LNCaP clone FGC (cell line): Measurements from ENCODE around the gene CRMP1.
A peak's percentile ranks its signal among the peaks of the same experiment; 100 is the strongest.
"Not testable (repeated sequence)": the region's sequence is repeated elsewhere in the genome, so short reads cannot be mapped to it uniquely, and the experiment has no call there.

Experiments
- DNase-seq: peaks from one replicate; pipeline ENCODE4 v3.0.0-alpha.2; 2011; ENCODE audit warnings: low read depth
- H3K4me3 ChIP-seq: 2 replicates; pipeline ENCODE4 v1.5.1; 2011; ENCODE audit warnings: mild to moderate bottlenecking, low read depth, low read length, control low read depth
- TF ChIP-seq, protein P1 (sequence below): IDR thresholded peaks from 2 replicates; pipeline ENCODE4 v1.5.1; 2012; ENCODE audit warnings: mild to moderate bottlenecking; ENCODE audit not compliant: control insufficient read depth, insufficient read depth; ENCODE audit errors: extremely low read depth

The CRMP1 gene

DNA sequence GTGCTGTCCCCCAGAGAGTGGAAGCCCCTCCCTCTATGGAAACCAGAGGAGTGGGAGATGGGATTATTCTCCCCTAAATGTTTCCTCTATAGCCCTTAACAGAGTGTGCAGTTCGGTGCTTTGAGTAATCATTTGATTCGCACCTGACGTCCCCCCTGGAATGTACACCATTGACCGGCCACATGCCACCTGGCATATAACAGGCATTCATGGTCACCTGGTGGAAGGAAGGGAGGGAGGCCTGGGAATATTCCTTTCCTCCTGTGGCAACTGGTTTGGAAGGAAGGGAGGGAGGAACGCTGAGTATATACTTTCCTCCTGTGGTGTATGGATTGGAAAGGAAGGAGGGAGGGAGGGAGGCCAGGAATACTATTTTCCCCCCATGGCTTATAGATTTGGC is 77.2 kb downstream of the CRMP1 start:
- no peak overlapping the region for H3K4me3 ChIP-seq
- TF ChIP-seq, protein P1, sequence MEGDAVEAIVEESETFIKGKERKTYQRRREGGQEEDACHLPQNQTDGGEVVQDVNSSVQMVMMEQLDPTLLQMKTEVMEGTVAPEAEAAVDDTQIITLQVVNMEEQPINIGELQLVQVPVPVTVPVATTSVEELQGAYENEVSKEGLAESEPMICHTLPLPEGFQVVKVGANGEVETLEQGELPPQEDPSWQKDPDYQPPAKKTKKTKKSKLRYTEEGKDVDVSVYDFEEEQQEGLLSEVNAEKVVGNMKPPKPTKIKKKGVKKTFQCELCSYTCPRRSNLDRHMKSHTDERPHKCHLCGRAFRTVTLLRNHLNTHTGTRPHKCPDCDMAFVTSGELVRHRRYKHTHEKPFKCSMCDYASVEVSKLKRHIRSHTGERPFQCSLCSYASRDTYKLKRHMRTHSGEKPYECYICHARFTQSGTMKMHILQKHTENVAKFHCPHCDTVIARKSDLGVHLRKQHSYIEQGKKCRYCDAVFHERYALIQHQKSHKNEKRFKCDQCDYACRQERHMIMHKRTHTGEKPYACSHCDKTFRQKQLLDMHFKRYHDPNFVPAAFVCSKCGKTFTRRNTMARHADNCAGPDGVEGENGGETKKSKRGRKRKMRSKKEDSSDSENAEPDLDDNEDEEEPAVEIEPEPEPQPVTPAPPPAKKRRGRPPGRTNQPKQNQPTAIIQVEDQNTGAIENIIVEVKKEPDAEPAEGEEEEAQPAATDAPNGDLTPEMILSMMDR = no peak
- no peak for DNase-seq

DNA sequence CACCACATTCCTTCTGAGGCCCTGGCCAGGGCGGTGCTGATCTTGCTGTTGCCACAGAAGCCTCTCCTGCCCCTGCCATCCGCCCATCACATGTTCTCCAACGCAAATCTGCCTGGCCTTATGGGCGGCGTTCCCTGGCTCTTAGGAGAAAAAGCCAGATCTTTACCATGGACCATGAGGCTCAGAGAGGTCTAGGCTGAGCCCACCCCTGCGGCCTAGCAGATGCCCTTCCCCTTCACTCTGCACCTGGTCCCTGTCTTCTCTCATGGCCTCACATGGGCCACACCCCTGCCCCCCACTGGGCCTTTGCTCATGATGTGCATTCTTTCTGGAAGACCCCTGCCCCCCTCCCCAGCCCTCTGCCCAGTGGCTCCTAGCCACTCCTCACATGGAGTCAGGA is 78.5 kb downstream of the CRMP1 start:
- no peak for DNase-seq

DNA sequence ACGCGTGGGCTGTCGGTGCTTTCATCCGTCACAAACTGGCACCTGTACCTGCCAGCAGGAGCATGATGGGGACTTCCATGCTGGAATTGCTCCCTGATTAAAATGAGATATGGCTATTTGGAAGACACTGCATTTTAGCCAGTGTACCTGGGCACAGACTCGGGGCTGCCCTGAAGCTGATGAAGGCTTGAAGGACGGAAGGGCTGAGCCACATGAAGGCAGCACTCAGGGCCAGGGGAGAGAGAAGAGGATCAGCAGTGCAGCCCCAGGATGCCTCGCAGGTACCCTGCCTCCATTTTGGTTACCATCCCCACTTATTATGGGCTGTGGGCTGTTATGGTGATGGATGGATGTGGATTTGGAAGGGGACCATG is 79.0 kb downstream of the CRMP1 start:
- H3K4me3 ChIP-seq = no peak overlapping the region
- TF ChIP-seq, protein P1 = no peak
- DNase-seq = no peak

More for the DNA sequence above, 78.5 kb downstream of the CRMP1 start:
- H3K4me3 ChIP-seq = no peak overlapping the region
- TF ChIP-seq, protein P1 = no peak

DNA sequence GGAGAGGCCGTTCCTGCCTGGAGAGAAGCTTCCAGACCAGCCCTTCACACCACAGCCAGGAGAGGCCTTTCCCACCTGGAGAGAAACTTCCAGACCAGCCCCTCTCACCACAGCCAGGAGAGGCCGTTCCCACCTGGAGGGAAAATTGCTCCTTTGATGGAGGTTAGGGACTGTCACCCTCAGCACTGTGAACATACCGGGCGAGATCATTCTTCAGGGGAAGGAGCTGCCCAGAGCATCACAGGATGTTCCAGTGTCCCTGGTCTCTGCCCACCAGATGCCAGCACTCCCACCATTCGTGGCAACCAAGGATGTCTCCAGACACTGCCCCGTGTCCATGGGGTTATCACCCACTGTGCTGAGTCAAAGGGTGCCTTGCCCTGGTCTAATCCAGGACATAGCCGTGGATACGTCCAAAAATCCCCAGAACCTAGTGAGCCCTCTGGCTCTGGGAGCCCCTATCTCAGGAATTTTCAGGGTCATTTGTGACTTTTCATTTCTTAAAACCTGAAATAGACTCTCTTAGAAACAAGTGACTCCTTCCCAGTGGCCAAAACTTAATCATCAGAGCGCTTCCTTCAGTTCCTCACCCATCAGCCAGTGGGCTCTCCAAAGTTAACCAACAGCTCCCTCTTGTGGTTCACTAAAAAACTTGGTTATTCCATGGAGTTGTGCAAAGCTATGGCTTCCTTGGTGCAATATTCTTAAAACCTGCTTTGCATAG is 80.2 kb downstream of the CRMP1 start:
- DNase-seq = peak; percentile 26
- TF ChIP-seq, protein P1 = peak; percentile 78
- H3K4me3 ChIP-seq = no peak overlapping the region

DNA sequence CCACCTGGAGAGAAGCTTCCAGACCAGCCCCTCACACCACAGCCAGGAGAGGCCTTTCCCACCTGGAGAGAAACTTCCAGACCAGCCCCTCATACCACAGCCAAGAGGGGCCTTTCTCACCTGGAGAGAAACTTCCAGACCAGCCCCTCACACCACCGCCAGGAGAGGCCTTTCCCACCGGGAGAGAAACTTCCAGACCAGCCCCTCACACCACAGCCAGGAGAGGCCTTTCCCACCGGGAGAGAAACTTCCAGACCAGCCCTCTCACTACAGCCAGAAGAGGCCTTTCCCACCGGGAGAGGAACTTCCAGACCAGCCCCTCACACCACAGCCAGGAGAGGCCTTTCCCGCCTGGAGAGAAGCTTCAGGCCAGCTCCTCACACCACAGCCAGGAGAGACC is 80.8 kb downstream of the CRMP1 start:
- DNase-seq, H3K4me3 ChIP-seq: not testable (repeated sequence)

DNA sequence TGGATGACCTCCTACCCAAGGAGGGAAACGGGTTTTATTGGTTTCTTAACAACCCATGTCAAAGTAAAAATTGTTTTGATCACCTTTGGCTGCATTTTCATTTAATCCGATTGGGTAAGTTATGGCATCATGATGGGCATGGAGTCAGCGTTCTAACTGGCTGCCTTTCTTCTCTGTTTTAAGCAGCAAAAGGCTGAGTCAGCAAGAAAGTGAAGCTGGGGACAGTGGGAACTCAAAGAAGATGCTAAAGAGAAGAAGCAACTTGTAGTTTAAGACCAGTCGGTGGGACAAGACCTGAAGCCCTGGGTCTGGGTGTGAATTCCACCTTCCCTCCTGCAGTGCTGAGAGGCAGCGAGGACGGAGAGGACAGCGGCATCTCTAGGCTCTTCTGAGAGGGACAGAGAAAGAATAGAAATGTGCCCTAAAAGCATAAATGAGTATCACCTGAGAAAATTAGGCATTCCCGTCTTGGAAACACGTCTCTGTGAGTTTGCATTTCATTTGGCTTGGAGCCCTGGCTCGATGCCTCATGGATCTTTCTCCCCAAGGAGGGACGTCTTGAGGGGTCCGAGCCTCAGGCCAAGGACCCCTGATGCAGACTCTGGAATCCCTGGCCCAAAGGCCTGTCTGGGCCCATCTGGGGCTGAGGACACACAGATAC is 82.0 kb downstream of the CRMP1 start:
- no peak for DNase-seq
- TF ChIP-seq, protein P1 = no peak
- H3K4me3 ChIP-seq = no peak overlapping the region

DNA sequence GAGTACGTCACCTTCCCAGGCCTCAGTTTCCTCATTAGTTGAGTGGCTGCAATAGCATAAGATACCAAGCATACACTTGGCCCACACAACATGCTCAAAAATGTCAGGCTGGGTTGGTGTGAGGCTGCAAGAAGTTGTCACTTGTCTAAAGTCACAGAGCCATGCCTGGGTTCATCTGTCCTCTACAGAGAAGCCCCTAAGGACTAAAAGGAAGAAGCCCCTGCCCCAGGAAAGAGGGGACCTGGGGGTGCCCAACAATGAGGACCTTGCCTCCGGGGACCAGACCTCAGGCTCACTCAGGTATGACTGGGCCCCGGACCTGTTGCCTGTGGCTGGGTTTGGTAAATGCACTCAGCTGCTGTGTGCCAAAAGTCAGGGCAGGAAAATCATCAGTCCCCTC is 82.7 kb downstream of the CRMP1 start:
- TF ChIP-seq, protein P1 = no peak
- H3K4me3 ChIP-seq = no peak overlapping the region
- DNase-seq = no peak
